ENCODE data around the gene HIF1AN.

HIF1AN gene

DNA sequence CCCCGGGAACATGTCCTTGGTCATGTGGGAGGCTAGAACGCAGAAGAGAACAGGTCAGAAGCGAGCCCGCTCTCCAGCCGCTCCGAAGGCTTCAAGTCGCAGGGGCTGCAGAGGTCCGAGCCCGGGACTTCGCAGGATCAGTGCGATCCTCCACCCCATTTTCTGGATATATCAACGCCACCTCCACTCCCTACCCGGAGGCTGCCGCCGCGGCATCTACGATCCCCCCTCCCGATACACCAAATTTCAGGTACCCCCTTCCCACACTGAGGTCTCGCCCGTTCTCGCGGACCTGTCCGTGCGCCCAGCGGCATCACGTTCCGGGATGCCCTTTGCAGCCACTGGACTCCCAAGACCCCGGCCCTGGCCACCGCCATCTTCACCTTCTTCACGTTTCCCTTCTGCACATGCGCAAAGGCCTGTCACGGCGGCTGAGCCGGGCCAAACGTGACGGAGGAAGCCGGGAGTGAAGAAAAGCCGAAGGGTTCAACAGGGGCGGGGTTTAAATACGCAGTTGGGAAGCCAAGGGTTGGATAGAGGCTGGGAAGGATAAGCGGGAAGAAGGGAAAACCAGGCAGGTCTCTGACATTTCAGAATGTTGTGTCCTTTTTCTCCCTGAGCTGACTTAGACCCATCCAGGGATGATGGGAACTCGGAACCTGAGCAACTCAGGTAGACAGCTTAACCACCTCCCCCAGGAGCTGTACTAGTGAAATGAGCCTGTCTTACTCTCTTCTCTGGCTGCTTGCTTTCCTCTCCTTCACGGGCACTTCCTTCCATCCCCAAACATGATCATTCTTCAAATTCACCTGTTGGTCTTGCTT, 6.1 kb upstream of the HIF1AN start, which contains the start of gene NDUFB8:
Gene NDUFB8 (minus strand): TSS at position 397 of the 824 bp plus-strand sequence. CDS start 20 bp downstream, at position 377.
- no peak for TF ChIP-seq ZNF274 (IDR thresholded peaks at IDR 0.05; ENCODE audit: low read depth, low read length)
- H3K4me3 ChIP-seq (ENCODE audit: low read length): peak within 1 kb of the TSS; percentile 75

DNA sequence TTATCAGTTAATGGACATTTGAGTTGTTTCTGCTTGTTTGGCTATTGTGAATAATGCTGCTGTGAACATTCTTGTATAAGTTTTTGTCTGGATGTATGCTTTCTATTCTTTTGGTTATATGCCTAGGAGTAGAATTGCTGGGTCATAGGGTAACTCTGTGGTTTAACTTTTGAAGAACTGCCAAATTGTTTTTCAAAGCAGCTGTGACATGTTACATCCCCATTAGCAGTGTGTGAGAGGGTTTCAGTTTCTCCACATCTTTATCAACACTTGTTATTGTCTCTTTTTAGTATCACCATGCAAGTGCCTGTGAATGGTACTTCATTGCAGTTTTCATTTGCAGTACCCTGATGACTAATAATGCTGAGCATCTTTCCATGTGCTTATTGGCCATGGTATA, 4.0 kb upstream of the HIF1AN start:
- no peak for TF ChIP-seq ZNF274 (IDR thresholded peaks at IDR 0.05; ENCODE audit: low read depth, low read length)
- H3K4me3 ChIP-seq (ENCODE audit: low read length): no peak overlapping the region

DNA sequence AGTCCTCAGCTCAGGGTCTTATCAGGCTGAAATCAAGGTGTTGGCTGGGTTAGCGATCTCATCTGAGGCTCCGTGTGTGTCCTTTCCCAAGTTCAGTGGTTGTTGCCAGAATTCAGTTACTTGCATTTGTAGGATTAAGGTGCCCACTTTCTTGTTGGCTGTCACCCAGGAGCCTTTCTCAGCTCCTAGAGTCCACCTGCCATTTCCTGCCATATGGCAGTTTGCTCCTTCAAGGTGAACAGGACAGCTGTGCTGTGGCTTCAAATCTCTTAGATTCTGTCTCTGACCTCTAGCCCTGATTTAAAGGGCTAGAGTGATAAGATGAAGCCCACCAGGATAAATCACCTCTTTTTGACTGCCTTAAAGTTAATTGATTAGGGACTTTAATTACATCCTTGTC, 1.0 kb upstream of the HIF1AN start:
- no peak overlapping the region for H3K4me3 ChIP-seq (ENCODE audit: low read length)
- no peak for TF ChIP-seq ZNF274 (IDR thresholded peaks at IDR 0.05; ENCODE audit: low read depth, low read length)

GRCh38 chr10:100535338-100535714, 417 bp upstream of the HIF1AN start:
- no peak for TF ChIP-seq ZNF274 (IDR thresholded peaks at IDR 0.05; ENCODE audit: low read depth, low read length)
- no peak overlapping the region; the same call in 1 of the 2 replicates for H3K4me3 ChIP-seq (ENCODE audit: low read length)

DNA sequence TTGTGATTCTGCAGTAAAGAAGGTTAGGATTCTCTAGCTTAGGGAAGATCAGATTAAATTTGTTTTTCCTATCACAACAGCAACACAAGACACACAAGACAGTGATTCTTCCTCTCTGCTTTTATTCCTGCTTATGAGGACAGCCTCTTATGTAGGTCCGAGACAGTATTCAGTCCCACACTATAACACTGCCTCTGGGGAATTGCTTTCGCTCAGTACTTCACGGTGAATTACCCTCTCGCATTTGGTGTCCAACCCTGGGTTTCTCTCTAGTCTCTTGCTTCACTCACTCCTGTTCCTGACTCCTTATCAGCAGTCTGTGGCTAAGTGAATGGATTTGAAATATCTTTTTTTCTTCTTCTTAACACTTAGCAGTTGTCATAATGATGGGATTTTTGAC, 1.7 kb downstream of the HIF1AN start:
- TF ChIP-seq ZNF274 (IDR thresholded peaks at IDR 0.05; ENCODE audit: low read depth, low read length): no peak
- no peak overlapping the region for H3K4me3 ChIP-seq (ENCODE audit: low read length)

GRCh38 chr10:100544950-100545349, 9.2 kb downstream of the HIF1AN start:
- no peak overlapping the region for H3K4me3 ChIP-seq (ENCODE audit: low read length)
- TF ChIP-seq ZNF274 (IDR thresholded peaks at IDR 0.05; ENCODE audit: low read depth, low read length): no peak

GRCh38 chr10:100551196-100551595, 15.5 kb downstream of the HIF1AN start:
- TF ChIP-seq ZNF274 (IDR thresholded peaks at IDR 0.05; ENCODE audit: low read depth, low read length): no peak
- no peak overlapping the region for H3K4me3 ChIP-seq (ENCODE audit: low read length)

DNA sequence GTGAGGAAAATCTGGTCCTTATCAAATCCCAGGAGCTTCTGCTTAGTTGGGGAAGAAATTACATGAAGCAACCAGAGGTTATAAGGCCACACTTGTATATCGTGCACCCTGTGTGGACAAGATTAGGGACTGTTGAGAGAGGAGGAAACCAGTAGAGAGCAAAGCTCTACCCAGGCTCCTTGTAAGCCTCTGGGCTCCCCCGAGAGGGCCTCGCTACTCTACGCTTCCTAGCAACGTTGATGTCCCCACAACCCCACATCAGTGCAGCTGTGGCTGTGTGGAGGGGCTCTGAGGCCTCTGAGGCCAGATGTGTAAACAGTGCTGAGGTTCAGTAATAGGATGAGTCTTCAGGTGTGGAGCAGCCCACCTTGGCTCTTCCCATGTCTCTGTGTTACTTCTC, 16.0 kb downstream of the HIF1AN start:
- H3K4me3 ChIP-seq (ENCODE audit: low read length): no peak overlapping the region
- TF ChIP-seq ZNF274 (IDR thresholded peaks at IDR 0.05; ENCODE audit: low read depth, low read length): no peak

DNA sequence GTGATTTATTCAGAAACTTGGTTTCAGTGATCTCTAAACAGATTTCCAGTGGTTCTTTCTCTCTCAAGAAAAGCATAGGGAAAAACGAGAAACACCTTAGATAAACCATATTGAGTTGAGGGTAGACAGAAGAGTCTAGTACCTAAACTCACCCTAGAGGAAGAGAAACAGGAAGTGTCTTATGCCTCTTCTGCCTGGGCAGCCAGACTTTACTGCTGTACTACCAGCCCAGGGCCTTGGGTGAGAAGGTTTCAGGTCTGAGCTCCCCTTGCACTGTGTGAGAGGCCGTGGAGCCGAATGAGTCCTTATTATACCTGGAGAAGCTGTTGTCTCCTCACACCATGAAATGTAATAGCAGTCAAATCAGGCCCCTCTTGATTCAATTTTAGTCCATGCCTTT, 18.2 kb downstream of the HIF1AN start:
- TF ChIP-seq ZNF274 (IDR thresholded peaks at IDR 0.05; ENCODE audit: low read depth, low read length): no peak
- no peak overlapping the region for H3K4me3 ChIP-seq (ENCODE audit: low read length)

DNA sequence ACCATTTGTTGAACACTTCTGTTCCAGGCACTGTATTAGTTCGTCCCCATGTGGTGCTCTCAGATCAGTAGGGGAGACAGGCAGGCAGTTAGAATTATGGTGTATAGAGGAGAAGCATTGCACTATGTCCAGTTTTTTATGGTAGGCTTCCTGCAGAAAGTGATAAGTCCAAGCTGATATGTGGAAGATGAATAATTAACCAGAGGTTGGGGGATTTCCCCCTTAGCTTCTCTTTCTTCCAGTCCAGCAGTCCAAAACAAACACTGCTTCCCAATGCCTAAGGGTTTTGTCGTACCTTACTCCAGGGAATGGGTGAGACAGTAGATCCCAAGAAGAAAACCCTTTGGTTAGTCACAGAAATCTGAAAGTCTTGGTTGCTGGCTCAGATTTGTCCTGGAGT, 19.2 kb downstream of the HIF1AN start:
- no peak for TF ChIP-seq ZNF274 (IDR thresholded peaks at IDR 0.05; ENCODE audit: low read depth, low read length)
- H3K4me3 ChIP-seq (ENCODE audit: low read length): no peak overlapping the region

DNA sequence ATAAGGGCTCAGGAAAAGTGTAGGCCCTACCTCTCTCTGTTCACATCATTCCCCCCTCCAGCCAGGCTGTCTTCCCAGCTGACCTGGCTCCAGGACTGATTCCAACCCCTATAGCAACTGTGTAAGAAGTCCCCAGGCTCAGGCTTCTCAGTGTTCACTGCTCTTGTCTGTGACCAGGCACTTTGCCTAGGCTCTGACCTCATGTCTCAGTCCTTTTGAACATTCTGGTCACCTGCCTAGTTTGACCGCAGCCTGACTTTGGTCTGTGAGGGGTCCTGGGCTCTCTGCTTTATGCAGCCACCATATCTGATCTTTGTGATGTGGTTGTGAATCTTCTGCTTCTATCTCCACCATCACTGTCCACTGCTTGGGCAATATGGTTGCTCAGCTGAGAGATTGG, 24.5 kb downstream of the HIF1AN start:
- no peak for TF ChIP-seq ZNF274 (IDR thresholded peaks at IDR 0.05; ENCODE audit: low read depth, low read length)
- no peak overlapping the region for H3K4me3 ChIP-seq (ENCODE audit: low read length)

GRCh38 chr10:100561005-100561404, 25.3 kb downstream of the HIF1AN start:
- no peak for TF ChIP-seq ZNF274 (IDR thresholded peaks at IDR 0.05; ENCODE audit: low read depth, low read length)
- no peak overlapping the region for H3K4me3 ChIP-seq (ENCODE audit: low read length)

DNA sequence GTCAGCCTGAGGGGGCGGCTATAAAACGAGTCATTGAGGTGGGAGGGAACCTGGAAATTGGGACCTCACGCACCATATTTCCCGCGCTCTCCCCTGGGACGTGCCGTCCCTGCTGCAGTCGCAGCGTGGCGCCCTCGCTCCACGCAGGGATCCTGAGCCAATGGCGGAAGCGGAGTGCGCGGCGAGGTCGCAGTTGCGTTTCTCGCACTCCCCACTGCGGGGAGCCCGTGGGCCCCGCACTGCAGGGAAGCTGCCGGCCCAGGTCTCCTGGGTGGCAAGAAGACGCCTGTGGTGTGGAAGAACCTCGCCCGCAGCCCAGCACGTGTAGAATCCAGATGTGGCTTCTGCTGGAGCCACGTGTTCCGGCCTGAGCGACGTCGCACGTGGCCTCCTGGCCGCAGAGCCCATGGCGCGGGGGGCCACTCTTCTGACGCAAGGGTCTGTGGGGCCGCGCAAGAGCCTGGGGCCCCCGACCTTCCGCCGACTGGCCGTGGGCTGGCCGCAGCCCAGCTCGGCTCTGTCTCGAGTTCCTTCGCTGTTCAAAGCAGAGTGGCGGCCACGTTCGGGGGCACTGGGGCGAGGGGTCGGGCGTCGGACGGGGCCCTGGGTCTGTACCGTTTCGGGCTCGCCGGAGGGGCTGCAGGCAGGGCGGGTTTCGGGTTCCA, 26.4 kb downstream of the HIF1AN start:
- H3K4me3 ChIP-seq (ENCODE audit: low read length): no peak overlapping the region
- TF ChIP-seq ZNF274 (IDR thresholded peaks at IDR 0.05; ENCODE audit: low read depth, low read length): no peak

GRCh38 chr10:100565206-100565985, 29.7 kb downstream of the HIF1AN start:
- no peak overlapping the region for H3K4me3 ChIP-seq (ENCODE audit: low read length)
- TF ChIP-seq ZNF274 (IDR thresholded peaks at IDR 0.05; ENCODE audit: low read depth, low read length): no peak

Measured in GM08714 (cell line).